HG02943 (cell line): ENCODE results near the gene DBNDD2.

Source experiments
- ATAC-seq: cut with Tn5 transposase; IDR thresholded peaks from one replicate; pipeline ENCODE4 v1.9.1; 2021; ENCODE audit warnings: mild to moderate bottlenecking, low read depth, moderate library complexity; ENCODE audit not compliant: unreplicated experiment

The DBNDD2 gene

GRCh38 chr20:45445805-45446562 lies 37.9 kb downstream of the DBNDD2 start:
- no peak for ATAC-seq

- no peak for ATAC-seq
Observed at GRCh38 chr20:45448270-45448669, 40.2 kb downstream of the DBNDD2 start.

- no peak for ATAC-seq
Observed at GRCh38 chr20:45449528-45449927, 41.4 kb downstream of the DBNDD2 start.

GRCh38 chr20:45450097-45450818 lies 42.2 kb downstream of the DBNDD2 start:
- ATAC-seq: no peak

GRCh38 chr20:45452238-45452637 lies 44.1 kb downstream of the DBNDD2 start:
- no peak for ATAC-seq

- ATAC-seq: no peak
Observed at GRCh38 chr20:45452772-45453691, 44.9 kb downstream of the DBNDD2 start.

- no peak for ATAC-seq
Observed at GRCh38 chr20:45456632-45457031, 48.5 kb downstream of the DBNDD2 start.

- no peak for ATAC-seq
Observed at GRCh38 chr20:45459606-45460005, 51.5 kb downstream of the DBNDD2 start.
